NCI-H524 treated with DMSO at 0.1 percent for 48 hours (cell line): ENCODE results near the gene PPP4R3C.
"Not testable (repeated sequence)": the region's sequence is repeated elsewhere in the genome, so short reads cannot be mapped to it uniquely, and the experiment has no call there.

Experiments
- DNase-seq: peaks from one replicate; lab custom pipeline; 2025; lab: John Stamatoyannopoulos, UW

The PPP4R3C gene

DNA sequence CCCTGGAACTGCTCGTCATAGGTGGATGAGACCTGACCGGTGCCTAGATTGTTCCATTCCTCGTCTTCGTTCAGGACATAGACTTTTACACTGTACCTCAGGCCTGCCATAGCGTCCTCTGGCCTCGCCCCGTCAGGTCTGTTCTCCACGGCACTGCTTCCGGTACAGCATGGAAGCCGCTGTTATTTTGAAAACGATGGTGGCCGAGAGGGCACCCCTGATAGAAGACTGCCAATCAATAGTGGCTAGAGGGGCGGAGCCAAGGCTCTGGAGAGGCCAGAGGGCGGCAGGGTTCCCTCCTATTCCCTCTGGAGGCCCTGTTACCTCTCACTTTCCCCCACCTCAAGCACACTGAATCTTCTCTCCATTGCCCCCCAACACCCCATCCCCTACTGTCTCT lies at the start of gene PPP4R3C:
TSS of gene PPP4R3C (minus strand) at position 155 of the 400 bp plus-strand sequence. CDS start at position 110, 45 bp downstream.
- no peak for DNase-seq

GRCh38 chrX:27491397-27491796 lies 28.3 kb upstream of the PPP4R3C start:
- DNase-seq: no peak

- DNase-seq: no peak
Measured at GRCh38 chrX:27466051-27466450, 2.9 kb upstream of the PPP4R3C start.

- DNase-seq: no peak
Measured at GRCh38 chrX:27465036-27465435, 1.9 kb upstream of the PPP4R3C start.

DNA sequence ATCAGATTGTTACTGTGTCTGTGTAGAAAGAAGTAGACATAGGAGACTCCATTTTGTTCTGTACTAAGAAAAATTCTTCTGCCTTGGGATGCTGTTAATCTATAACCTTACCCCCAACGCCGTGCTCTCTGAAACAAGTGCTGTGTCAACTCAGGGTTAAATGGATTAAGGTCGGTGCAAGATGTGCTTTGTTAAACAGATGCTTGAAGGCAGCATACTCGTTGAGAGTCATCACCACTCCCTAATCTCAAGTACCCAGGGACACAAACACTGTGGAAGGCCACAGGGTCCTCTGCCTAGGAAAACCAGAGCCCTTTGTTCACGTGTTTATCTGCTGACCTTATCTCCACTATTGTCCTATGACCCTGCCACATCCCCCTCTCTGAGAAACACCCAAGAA lies 4.0 kb downstream of the PPP4R3C start:
- not testable (repeated sequence) for DNase-seq

DNA sequence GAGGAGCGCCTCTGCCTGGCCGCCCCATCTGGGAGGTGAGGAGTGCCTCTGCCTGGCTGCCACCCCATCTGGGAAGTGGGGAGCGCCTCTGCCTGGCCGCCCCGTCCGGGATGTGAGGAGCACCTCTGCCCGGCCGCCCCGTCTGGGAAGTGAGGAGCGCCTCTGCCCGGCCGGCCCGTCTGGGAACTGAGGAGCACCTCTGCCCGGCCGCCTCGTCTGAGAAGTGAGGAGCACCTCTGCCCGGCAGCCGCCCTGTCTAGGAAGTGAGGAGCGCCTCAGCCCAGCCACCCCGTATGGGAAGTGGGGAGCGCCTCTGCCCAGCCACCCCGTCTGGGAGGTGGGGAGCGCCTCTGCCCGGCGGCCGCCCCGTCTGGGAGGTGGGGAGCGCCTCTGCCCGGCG lies 4.6 kb downstream of the PPP4R3C start:
- not testable (repeated sequence) for DNase-seq

DNA sequence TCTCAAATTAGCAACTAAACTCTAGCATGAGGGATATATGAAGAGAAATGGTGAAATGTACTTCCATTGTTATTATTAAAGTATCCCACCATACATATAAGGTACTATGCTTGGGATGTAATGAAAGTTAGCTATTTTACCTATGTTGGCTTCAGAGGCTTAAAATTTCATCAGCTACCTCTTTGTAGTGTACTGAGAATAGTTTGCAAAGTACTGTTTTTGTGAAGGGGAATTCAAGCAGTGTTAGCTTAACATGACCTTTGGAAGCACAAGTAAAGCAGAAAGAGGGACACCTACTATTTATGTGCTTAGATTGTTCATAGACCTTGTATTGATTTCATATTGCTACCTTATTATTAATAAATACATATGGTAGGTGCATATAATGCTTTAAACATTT lies 11.8 kb downstream of the PPP4R3C start:
- DNase-seq: no peak

GRCh38 chrX:27446423-27446822 lies 16.7 kb downstream of the PPP4R3C start:
- DNase-seq: no peak

DNA sequence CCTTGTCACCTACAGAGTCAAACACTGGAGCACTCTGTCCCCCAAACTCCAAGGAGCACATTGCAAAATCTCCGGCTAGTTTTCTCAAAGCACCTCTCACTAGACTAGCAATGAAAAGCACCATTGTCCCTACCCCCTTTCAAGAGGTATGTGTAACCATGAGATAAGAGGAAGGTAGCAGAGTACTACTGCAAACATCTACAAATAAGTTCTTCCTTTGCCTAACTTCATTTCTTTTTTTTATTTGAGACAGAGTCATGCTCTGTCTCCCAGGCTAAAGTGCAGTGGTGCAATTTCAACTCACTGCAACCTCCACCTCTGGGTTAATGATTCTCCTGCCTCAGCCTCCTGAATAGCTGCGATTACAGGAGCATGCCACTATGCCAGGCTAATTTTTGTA lies 17.7 kb downstream of the PPP4R3C start:
- DNase-seq: no peak

DNA sequence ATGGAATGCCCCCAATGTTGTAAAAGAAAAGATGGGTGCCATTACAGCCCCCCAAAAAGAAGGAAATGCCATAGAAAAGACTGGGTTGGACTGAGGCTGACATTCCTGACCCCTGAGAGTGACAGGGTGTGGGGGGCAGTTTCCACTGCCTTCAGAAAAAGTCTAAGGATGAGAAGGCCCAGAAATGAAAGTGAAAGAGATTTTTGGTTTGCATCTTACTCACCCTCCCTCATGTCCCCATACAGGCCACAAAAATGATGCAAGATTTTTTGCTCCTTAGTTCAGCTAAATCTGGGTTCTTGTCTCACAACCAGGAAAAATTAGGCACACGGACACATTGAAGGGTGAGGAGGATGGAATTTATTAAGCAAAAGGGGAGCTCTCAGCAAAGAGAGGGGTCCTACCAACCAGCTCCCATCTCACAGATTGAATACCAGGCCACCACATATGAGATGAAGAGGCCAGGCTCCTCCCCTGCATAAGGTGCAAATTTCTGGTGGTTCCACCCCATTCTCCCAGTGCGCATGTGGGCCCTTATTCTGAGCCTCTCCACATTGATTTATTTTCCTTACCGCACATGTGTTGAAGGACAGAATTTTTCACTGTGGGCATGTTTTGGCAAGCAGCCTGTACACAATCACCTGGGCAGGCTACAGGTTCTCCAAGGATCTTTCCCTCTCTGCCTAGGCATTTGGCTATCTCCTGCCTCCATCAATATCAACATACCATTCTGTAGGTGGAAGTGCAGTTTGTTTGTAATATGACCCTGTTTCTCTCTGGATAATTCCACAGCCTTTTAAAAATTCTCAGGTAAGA lies 18.8 kb downstream of the PPP4R3C start:
- no peak for DNase-seq

GRCh38 chrX:27442392-27442791 lies 20.7 kb downstream of the PPP4R3C start:
- DNase-seq: not testable (repeated sequence)

DNA sequence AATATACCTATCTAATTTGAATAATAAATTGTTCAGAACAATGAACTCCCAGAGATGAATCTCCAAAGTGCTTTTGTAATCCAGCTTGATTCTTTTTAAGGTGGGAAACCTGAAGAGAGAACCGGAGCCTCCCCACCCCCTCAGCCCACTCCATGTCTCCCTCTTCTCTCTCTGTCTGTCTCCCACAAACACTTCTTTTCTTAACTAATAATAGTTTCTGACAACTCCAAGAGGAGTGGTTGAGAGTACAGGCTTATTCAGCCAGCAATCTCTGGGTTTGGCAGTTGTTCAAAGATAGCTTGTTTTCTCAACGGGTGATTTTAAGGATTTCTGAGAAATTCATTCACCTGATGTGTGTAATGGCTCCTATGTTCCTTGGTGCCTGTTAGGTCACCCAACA lies 23.4 kb downstream of the PPP4R3C start:
- DNase-seq: no peak

DNA sequence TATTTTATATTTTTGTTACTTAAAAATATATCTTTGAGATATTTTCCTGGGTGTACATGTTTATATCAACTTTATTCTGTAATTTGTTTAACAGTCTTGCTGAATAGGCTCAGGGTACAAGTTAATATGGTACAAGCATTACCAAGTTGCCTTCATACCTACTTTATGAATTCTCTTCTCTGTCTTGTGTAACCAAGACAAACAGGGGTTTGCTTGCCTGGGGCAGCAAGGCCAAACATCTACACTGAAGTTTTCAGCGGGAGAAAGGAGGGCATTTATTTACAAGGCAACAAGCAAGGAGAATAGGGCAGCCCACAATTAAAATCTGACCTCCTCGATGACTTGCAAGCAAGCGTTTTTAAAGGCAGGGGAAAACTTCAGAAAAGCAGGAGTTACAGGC lies 24.2 kb downstream of the PPP4R3C start:
- DNase-seq: no peak

DNA sequence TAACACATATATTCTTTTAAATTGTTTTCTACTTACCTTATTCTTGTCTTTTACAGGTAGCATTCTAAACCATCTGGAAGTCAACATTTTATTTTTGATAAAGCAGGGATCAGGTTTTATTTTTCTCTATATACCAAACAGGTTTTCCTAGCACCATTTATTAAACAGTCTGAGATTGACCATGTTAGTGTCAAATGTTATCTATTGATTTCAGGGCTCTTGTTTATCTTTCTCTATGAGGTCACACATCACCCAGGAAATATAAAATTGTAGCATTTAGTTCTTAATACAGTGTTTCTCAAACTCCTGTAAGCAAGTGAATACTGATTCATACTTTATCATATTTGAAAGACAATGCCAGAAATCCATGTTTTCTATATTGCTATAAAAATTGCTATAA lies 28.1 kb downstream of the PPP4R3C start:
- DNase-seq: no peak
